WTC11 (cell line): ENCODE results near the gene RGS13. TPM values are rescaled to one million over a fixed set of nuclear protein-coding genes. Genes with fewer than 3 reads are reported as not detected.

Source experiments
- ATAC-seq: fragments of 200-7000 bp; cut with Tn5 transposase; 2 replicates; pipeline ENCODE4 v1.10.0; 2021; ENCODE audit warnings: mild to moderate bottlenecking, moderate library complexity
- CTCF ChIA-PET: fragments of 300-600 bp; sonication (Branson Sonifier 250); formaldehyde crosslinking; loops from one replicate; lab custom pipeline; 2021; ENCODE audit warnings: antibody characterized with exemption; lab: Charles Lee
- POLR2A ChIA-PET: fragments of 350-600 bp; sonication (Branson Sonifier 250); formaldehyde crosslinking; loops from one replicate; lab custom pipeline; 2021; ENCODE audit warnings: antibody characterized with exemption; lab: Charles Lee
- DNase-seq: peaks from one replicate; pipeline ENCODE4 v3.0.0; 2021; ENCODE audit warnings: low spot score
- H3K27ac Mint-ChIP-seq: 2 replicates; pipeline ENCODE4 v1.8.0; 2021; ENCODE audit warnings: mixed read lengths
- H3K27me3 Mint-ChIP-seq: 2 replicates; pipeline ENCODE4 v1.8.0; 2021; ENCODE audit warnings: low read depth, mild to moderate bottlenecking, moderate library complexity, mixed read lengths
- H3K36me3 Mint-ChIP-seq: 2 replicates; pipeline ENCODE4 v1.8.0; 2021; ENCODE audit warnings: mixed read lengths
- H3K4me1 Mint-ChIP-seq: 2 replicates; pipeline ENCODE4 v1.8.0; 2022; ENCODE audit warnings: mixed read lengths
- H3K4me3 Mint-ChIP-seq: 2 replicates; pipeline ENCODE4 v1.8.0; 2021; ENCODE audit warnings: mild to moderate bottlenecking, moderate library complexity, mixed read lengths
- H3K9me3 Mint-ChIP-seq: 2 replicates; pipeline ENCODE4 v1.8.0; 2021; ENCODE audit warnings: mixed read lengths
- ATF6 ChIP-seq: sonication (generic); formaldehyde crosslinking; IDR thresholded peaks from 2 replicates; pipeline ENCODE4 v1.8.1; 2023; ENCODE audit warnings: mild to moderate bottlenecking, missing genetic modification reagents
- CTCF ChIP-seq: fragments of 200-600 bp; IDR thresholded peaks from 2 replicates; pipeline ENCODE4 v1.8.0; 2022; ENCODE audit warnings: antibody characterized with exemption
- ESRRA ChIP-seq: sonication (generic); formaldehyde crosslinking; IDR thresholded peaks from 2 replicates; pipeline ENCODE4 v1.8.1; 2022; ENCODE audit warnings: mild to moderate bottlenecking, missing genetic modification reagents, borderline replicate concordance
- FOXK1 ChIP-seq: sonication (generic); formaldehyde crosslinking; IDR thresholded peaks from 2 replicates; pipeline ENCODE4 v1.8.0; 2022; ENCODE audit warnings: mild to moderate bottlenecking, moderate library complexity, missing genetic modification reagents
- GRHL2 ChIP-seq: fragments of 250-450 bp; sonication (Bioruptor Pico); IDR thresholded peaks from 2 replicates; pipeline ENCODE4 v1.8.0; 2022; ENCODE audit warnings: mild to moderate bottlenecking, moderate library complexity; ENCODE audit not compliant: insufficient replicate concordance, severe bottlenecking
- HMGA2 ChIP-seq: fragments of 250-450 bp; sonication (Bioruptor Pico); IDR thresholded peaks from 2 replicates; pipeline ENCODE4 v1.4.0; 2021; ENCODE audit warnings: mild to moderate bottlenecking, moderate library complexity
- IRF1 ChIP-seq: sonication (generic); formaldehyde crosslinking; IDR thresholded peaks from 2 replicates; pipeline ENCODE4 v1.8.0; 2023; ENCODE audit warnings: missing genetic modification reagents
- IRF2 ChIP-seq: sonication (generic); formaldehyde crosslinking; IDR thresholded peaks from 2 replicates; pipeline ENCODE4 v1.8.0; 2022; ENCODE audit warnings: low read depth, missing genetic modification reagents, borderline replicate concordance
- NR1H2 ChIP-seq: sonication (generic); formaldehyde crosslinking; IDR thresholded peaks from 2 replicates; pipeline ENCODE4 v1.9.0; 2021; ENCODE audit warnings: mild to moderate bottlenecking, moderate library complexity, missing genetic modification reagents
- PREB ChIP-seq: sonication (generic); formaldehyde crosslinking; IDR thresholded peaks from 2 replicates; pipeline ENCODE4 v1.8.1; 2022; ENCODE audit warnings: mild to moderate bottlenecking, missing genetic modification reagents, moderate library complexity, borderline replicate concordance
- RELA ChIP-seq: sonication (generic); formaldehyde crosslinking; IDR thresholded peaks from 2 replicates; pipeline ENCODE4 v1.8.1; 2022; ENCODE audit warnings: missing genetic modification reagents, mild to moderate bottlenecking, borderline replicate concordance
- SMAD3 ChIP-seq: sonication (generic); formaldehyde crosslinking; IDR thresholded peaks from 2 replicates; pipeline ENCODE4 v1.8.0; 2022; ENCODE audit warnings: missing genetic modification reagents, mild to moderate bottlenecking, borderline replicate concordance
- SMAD4 ChIP-seq: sonication (generic); formaldehyde crosslinking; IDR thresholded peaks from 2 replicates; pipeline ENCODE4 v1.8.0; 2022; ENCODE audit warnings: mild to moderate bottlenecking, missing genetic modification reagents
- SOX15 ChIP-seq: fragments of 250-450 bp; sonication (Bioruptor Pico); IDR thresholded peaks from 2 replicates; pipeline ENCODE4 v1.9.0; 2021; ENCODE audit warnings: mild to moderate bottlenecking
- SP1 ChIP-seq: sonication (generic); formaldehyde crosslinking; conservative IDR thresholded peaks from 2 replicates; pipeline ENCODE4 v1.8.1; 2022; ENCODE audit warnings: missing genetic modification reagents
- ZNF121 ChIP-seq: sonication (generic); formaldehyde crosslinking; IDR thresholded peaks from 2 replicates; pipeline ENCODE4 v1.8.0; 2023; ENCODE audit warnings: missing genetic modification reagents
- ZNF671 ChIP-seq: fragments of 250-450 bp; sonication (Bioruptor Pico); IDR thresholded peaks from 2 replicates; pipeline ENCODE4 v1.8.0; 2021; ENCODE audit warnings: mild to moderate bottlenecking
- total RNA-seq: library from RNA; stranded (reverse); gene quantifications from 3 replicates; pipeline ENCODE4 v1.2.3, GENCODE V29; 2021

Gene RGS13
- total RNA-seq, 1 experiment from 2014 or later: not detected

- Mint-ChIP-seq H3K4me1 (no peaks in the 10 kb centered on the region), H3K27ac (no peak overlapping the region)
- no peak for TF ChIP-seq SMAD3 (CRISPR knock-in tag)
- no peak for TF ChIP-seq ESRRA (CRISPR knock-in tag)
- no peak for TF ChIP-seq ZNF121
- no peak for TF ChIP-seq FOXK1 (CRISPR knock-in tag)
- no peak for TF ChIP-seq ATF6 (CRISPR knock-in tag)
- TF ChIP-seq SMAD4: no peak
- no peak for TF ChIP-seq IRF2 (CRISPR knock-in tag)
- TF ChIP-seq RELA (CRISPR knock-in tag): no peak
- TF ChIP-seq ZNF671 (CRISPR knock-in tag): no peak
- no peak for TF ChIP-seq SP1 (CRISPR knock-in tag)
- no peak for TF ChIP-seq HMGA2
- no peak for TF ChIP-seq SOX15 (CRISPR knock-in tag)
- TF ChIP-seq PREB (CRISPR knock-in tag): no peak
- TF ChIP-seq, all 79 proteins: peak for 0
- Mint-ChIP-seq H3K9me3 (no peaks in the 10 kb centered on the region), H3K4me3 (no peak overlapping the region), H3K36me3 (no peaks in the 10 kb centered on the region), H3K27me3 (no peaks in the 10 kb centered on the region)
- ATAC-seq (no peak), DNase-seq (no peak)
- POLR2A ChIA-PET: no interaction called here
- CTCF ChIA-PET: no interaction called here
Measured at GRCh38 chr1:192639607-192640368, 3.8 kb downstream of the RGS13 start.

- TF ChIP-seq IRF1 (CRISPR knock-in tag) (no peak), CTCF (no peak), SMAD4 (no peak), NR1H2 (no peak)
- no peaks in the 10 kb centered on the region for H3K27me3 Mint-ChIP-seq
- no peak overlapping the region for H3K27ac Mint-ChIP-seq
- DNase-seq (no peak), ATAC-seq (no peak)
- no peaks in the 10 kb centered on the region for H3K36me3 Mint-ChIP-seq
- H3K4me3 Mint-ChIP-seq: no peak overlapping the region
- H3K4me1 Mint-ChIP-seq: no peaks in the 10 kb centered on the region
- CTCF ChIA-PET: no interaction called here
- POLR2A ChIA-PET: no interaction called here
- H3K9me3 Mint-ChIP-seq: no peaks in the 10 kb centered on the region
Measured at GRCh38 chr1:192652159-192652558, 16.2 kb downstream of the RGS13 start.

GRCh38 chr1:192654120-192654519, 18.2 kb downstream of the RGS13 start:
- no peak for TF ChIP-seq GRHL2 (CRISPR knock-in tag)
- peak; percentile 90 for TF ChIP-seq HMGA2
- POLR2A ChIA-PET: no interaction called here

More at GRCh38 chr1:192654120-192654519, 18.2 kb downstream of the RGS13 start:
- CTCF ChIA-PET: no interaction called here
- H3K36me3 Mint-ChIP-seq: no peaks in the 10 kb centered on the region
- H3K4me3 Mint-ChIP-seq: no peak overlapping the region
- DNase-seq: no peak
- ATAC-seq: no peak
- H3K4me1 Mint-ChIP-seq: no peaks in the 10 kb centered on the region
- H3K27ac Mint-ChIP-seq: no peak overlapping the region
- H3K27me3 Mint-ChIP-seq: no peaks in the 10 kb centered on the region
- no peaks in the 10 kb centered on the region for H3K9me3 Mint-ChIP-seq
